ENCODE measurements around the gene CDH12. TPM values are rescaled to one million over a fixed set of nuclear protein-coding genes. Genes with fewer than 3 reads are reported as not detected.
A peak's percentile ranks its signal among the peaks of the same experiment; 100 is the strongest.
"Not testable (repeated sequence)": the region's sequence is repeated elsewhere in the genome, so short reads cannot be mapped to it uniquely, and the experiment has no call there.

The CDH12 gene
- total RNA-seq, 1 experiment from 2014 or later = not detected

DNA sequence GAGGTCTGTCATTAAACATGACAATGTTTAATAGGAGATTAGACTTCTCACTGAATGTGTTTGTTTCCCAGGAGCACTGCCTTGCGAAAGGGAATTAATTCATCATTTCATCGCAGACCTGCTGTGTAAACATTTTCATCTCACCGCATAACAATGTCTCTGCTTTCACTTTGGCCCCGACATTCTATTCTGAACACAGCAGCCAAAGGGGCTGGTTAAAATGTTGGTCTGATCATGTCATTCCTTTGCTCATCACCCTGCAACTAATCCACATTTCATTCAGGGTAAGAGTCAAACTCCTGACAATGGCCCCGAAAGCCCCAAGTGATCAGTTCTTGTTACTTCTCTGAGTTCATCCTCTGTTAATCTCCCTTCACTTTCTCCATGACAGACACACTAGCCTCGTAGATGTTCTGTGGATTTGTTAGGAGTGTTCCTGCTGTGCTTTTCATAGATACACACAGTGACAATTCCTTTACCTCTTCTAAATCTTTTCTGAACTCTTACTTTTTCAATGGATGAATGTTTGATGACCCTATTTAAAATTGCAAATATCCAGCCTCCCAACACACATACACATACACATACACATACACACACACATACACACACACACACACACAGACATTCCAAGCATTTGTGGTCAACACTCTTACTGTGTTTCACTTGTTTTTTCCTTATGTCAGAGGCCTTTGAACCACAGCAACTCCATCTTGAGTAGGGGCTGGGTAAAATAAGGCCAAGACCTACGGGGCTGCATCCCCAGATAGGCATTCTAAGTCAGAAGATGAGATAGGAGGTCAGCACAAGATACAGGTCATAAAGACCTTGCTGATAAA is 688.0 kb downstream of the CDH12 start:
- H3K79me2 ChIP-seq (ENCODE audit: insufficient read depth, low read length); H2BK5ac ChIP-seq (ENCODE audit: insufficient read length, low read length); H3K9me3 ChIP-seq (ENCODE audit: control insufficient read depth, low read depth, low read length); H4K91ac ChIP-seq (ENCODE audit: insufficient read length, low read depth, low read length); H3K4me1 ChIP-seq (ENCODE audit: insufficient read depth, low read length); H3K4me3 Mint-ChIP-seq; DNase-seq; H2BK12ac ChIP-seq (ENCODE audit: insufficient read length, low read depth, low read length); H3K56ac ChIP-seq (ENCODE audit: insufficient read length, low read depth, low read length); H3K9ac ChIP-seq (ENCODE audit: extremely low read depth, insufficient read length, low read length); H3K27me3 Mint-ChIP-seq (ENCODE audit: low read depth); H4K20me1 ChIP-seq (ENCODE audit: control insufficient read depth, insufficient read depth, insufficient read length); H2AFZ ChIP-seq (ENCODE audit: low read length); H2BK120ac ChIP-seq (ENCODE audit: low read depth, low read length, poor library complexity, severe bottlenecking); H3K9me3 Mint-ChIP-seq; H3K23ac ChIP-seq (ENCODE audit: insufficient read length, low read depth, low read length); H3K4ac ChIP-seq (ENCODE audit: low read depth, low read length); H2BK15ac ChIP-seq (ENCODE audit: low read depth, low read length); H3K79me1 ChIP-seq (ENCODE audit: insufficient read depth, low read depth, low read length, poor library complexity, severe bottlenecking); H3K36me3 Mint-ChIP-seq (ENCODE audit: insufficient read depth in 1 of 3, low read depth in 3 of 3); H3K4me2 ChIP-seq (ENCODE audit: insufficient read depth, insufficient read length, low read length); H4K8ac ChIP-seq (replicated peaks; ENCODE audit: insufficient read length, low read depth, low read length); H3K23me2 ChIP-seq (ENCODE audit: insufficient read length, low read depth, low read length, poor library complexity, severe bottlenecking); H3K18ac ChIP-seq (ENCODE audit: insufficient read length, low read depth, low read length); H2AK5ac ChIP-seq (ENCODE audit: insufficient read length, low read length); H3K27ac ChIP-seq (ENCODE audit: insufficient read length, low read depth, low read length); H2BK20ac ChIP-seq (ENCODE audit: low read depth, low read length, poor library complexity, severe bottlenecking); H3K14ac ChIP-seq (ENCODE audit: insufficient read depth, low read length); H3K27me3 ChIP-seq (ENCODE audit: insufficient read depth, low read length); H3T11ph ChIP-seq (ENCODE audit: low read length); H4K5ac ChIP-seq (ENCODE audit: insufficient read length, low read depth, low read length): not testable (repeated sequence)
- no CpG with 5 or more reads among the region's 7 CpGs for WGBS (ENCODE audit: extremely low coverage, insufficient read length, low lambda C conversion rate)
- peaks cover 20 to 21% of the 10 kb centered on the region in 2 experiments for H3K4me1 Mint-ChIP-seq
- H3K27ac Mint-ChIP-seq = peak overlapping the region in 2 of 3 experiments; percentile 14 to 68; a peak in 4 of 7 replicates

DNA sequence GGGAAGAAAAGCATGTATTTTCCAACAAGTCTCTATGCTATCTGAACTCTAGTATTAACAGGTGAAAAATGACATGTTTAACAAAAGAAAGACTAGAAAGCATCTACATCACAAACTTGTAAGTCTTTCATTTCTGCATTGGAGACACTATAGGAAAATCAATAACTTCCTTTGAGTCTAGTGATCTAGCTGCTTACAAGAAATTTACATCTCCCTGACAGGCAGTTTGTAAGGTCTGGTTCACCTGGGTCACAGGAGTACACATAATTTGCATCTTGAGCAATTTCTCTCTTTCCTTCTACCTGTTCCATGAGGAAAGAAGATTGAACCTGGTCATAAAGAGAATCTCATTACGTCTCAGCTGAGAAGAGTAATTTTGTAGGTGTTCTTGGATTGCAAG is 696.2 kb downstream of the CDH12 start:
- H2BK20ac ChIP-seq (ENCODE audit: low read depth, low read length, poor library complexity, severe bottlenecking); H3K9me3 ChIP-seq (ENCODE audit: control insufficient read depth, low read depth, low read length); H3K23me2 ChIP-seq (ENCODE audit: insufficient read length, low read depth, low read length, poor library complexity, severe bottlenecking); H4K8ac ChIP-seq (replicated peaks; ENCODE audit: insufficient read length, low read depth, low read length); H3K27ac Mint-ChIP-seq; H2AFZ ChIP-seq (ENCODE audit: low read length); H3K4me3 Mint-ChIP-seq; H3K4me2 ChIP-seq (ENCODE audit: insufficient read depth, insufficient read length, low read length); H3K27ac ChIP-seq (ENCODE audit: insufficient read length, low read depth, low read length); H3K36me3 Mint-ChIP-seq (ENCODE audit: insufficient read depth in 1 of 3, low read depth in 3 of 3); H2BK15ac ChIP-seq (ENCODE audit: low read depth, low read length); H3K27me3 ChIP-seq (ENCODE audit: insufficient read depth, low read length); H3T11ph ChIP-seq (ENCODE audit: low read length); H3K23ac ChIP-seq (ENCODE audit: insufficient read length, low read depth, low read length); H2BK5ac ChIP-seq (ENCODE audit: insufficient read length, low read length); H3K18ac ChIP-seq (ENCODE audit: insufficient read length, low read depth, low read length); H3K27me3 Mint-ChIP-seq (ENCODE audit: low read depth); DNase-seq; H3K79me1 ChIP-seq (ENCODE audit: insufficient read depth, low read depth, low read length, poor library complexity, severe bottlenecking); H2AK5ac ChIP-seq (ENCODE audit: insufficient read length, low read length); H3K9me3 Mint-ChIP-seq; H3K4me1 ChIP-seq (ENCODE audit: insufficient read depth, low read length); H4K91ac ChIP-seq (ENCODE audit: insufficient read length, low read depth, low read length); H3K4me1 Mint-ChIP-seq; H2BK120ac ChIP-seq (ENCODE audit: low read depth, low read length, poor library complexity, severe bottlenecking); H3K9ac ChIP-seq (ENCODE audit: extremely low read depth, insufficient read length, low read length); H2BK12ac ChIP-seq (ENCODE audit: insufficient read length, low read depth, low read length); H4K5ac ChIP-seq (ENCODE audit: insufficient read length, low read depth, low read length); H3K79me2 ChIP-seq (ENCODE audit: insufficient read depth, low read length); H4K20me1 ChIP-seq (ENCODE audit: control insufficient read depth, insufficient read depth, insufficient read length); H3K14ac ChIP-seq (ENCODE audit: insufficient read depth, low read length); H3K4ac ChIP-seq (ENCODE audit: low read depth, low read length); H3K56ac ChIP-seq (ENCODE audit: insufficient read length, low read depth, low read length): not testable (repeated sequence)
- no CpG with 5 or more reads among the region's 1 CpG for WGBS (ENCODE audit: extremely low coverage, insufficient read length, low lambda C conversion rate)
